Colonic mucosa (tissue), 4 donors: ENCODE results near the gene ZNF526. TPM values are rescaled to one million over a fixed set of nuclear protein-coding genes. Genes with fewer than 3 reads are reported as not detected.

Source experiments
- DNase-seq: peaks from one replicate; pipeline ENCODE4 v3.0.0-alpha.2; 2020
- H3K27ac ChIP-seq: fragments of 200-600 bp; one replicate; pipeline ENCODE4 v1.8.0; 2021
- H3K27me3 ChIP-seq: fragments of 200-600 bp; one replicate; pipeline ENCODE4 v1.8.0; 2021
- H3K36me3 ChIP-seq: fragments of 200-600 bp; one replicate; pipeline ENCODE4 v1.8.0; 2021
- H3K4me1 ChIP-seq: fragments of 200-600 bp; one replicate; pipeline ENCODE4 v1.8.0; 2021; ENCODE audit warnings: mild to moderate bottlenecking
- H3K4me3 ChIP-seq: fragments of 200-600 bp; one replicate; pipeline ENCODE4 v1.8.0; 2021
- H3K9ac ChIP-seq, 2 donors: one replicate each; pipeline ENCODE4 v1.7.0; 2013; ENCODE audit warnings: control low read depth in 2 of 2, low read depth in 2 of 2, low read length in 2 of 2
- H3K9me3 ChIP-seq: fragments of 200-600 bp; one replicate; pipeline ENCODE4 v1.8.0; 2021
- CTCF ChIP-seq: fragments of 200-600 bp; IDR thresholded peaks from one replicate; pipeline ENCODE4 v1.8.0; 2022; ENCODE audit warnings: antibody characterized with exemption, mild to moderate bottlenecking
- intact Hi-C: fragments of 100-400 bp; cut with DNase I; formaldehyde crosslinking; loops from one replicate; pipeline ENCODE4 v1.14.1; 2022
- total RNA-seq, 2 donors: library from RNA; stranded (reverse); fragmentation: NEBNext Ultra II Directional in 1 of 2; extraction: Animal tissue kit (Norgen Biotek cat#: 25700) in 1 of 2; gene quantifications; one replicate each; pipeline ENCODE4 v1.2.1, GENCODE V29; 2021
- donor health status: healthy.
- donor health status: DM: no; HTN: no; CAD: no.
- donor health status: DM: no; HTN: no; CAD: no.

ZNF526 gene
- total RNA-seq, result 10 to 100 TPM in 1 of 2 donors, 1 to 10 TPM in 1; 9.3 to 12.8 TPM

GRCh38 chr19:42219812-42220750, at the start of gene ZNF526:
Gene ZNF526, plus strand, starts transcription at chr19:42220312. Its CDS starts 4,092 bp downstream, at chr19:42224404.
- Histone ChIP-seq H3K36me3 (peaks cover 2% of the 10 kb centered on the region), H3K27me3 (no peaks in the 10 kb centered on the region), H3K4me1 (peaks cover 25% of the 10 kb centered on the region), H3K9me3 (no peaks in the 10 kb centered on the region), H3K27ac (peak within 1 kb of the TSS; percentile 86), H3K4me3 (peak within 1 kb of the TSS; percentile 65), H3K9ac (peak within 1 kb of the TSS; percentile 85 to 95)
- intact Hi-C loops, result no loop called here
- peak; percentile 98 for DNase-seq
- no peak for TF ChIP-seq CTCF

- DNase-seq, result no peak
- Histone ChIP-seq H3K27ac (no peak overlapping the region), H3K36me3 (no peaks in the 10 kb centered on the region), H3K4me1 (no peaks in the 10 kb centered on the region), H3K4me3 (no peak overlapping the region), H3K27me3 (peaks cover 13% of the 10 kb centered on the region), H3K9ac (no peak overlapping the region), H3K9me3 (no peaks in the 10 kb centered on the region)
- no peak for TF ChIP-seq CTCF
- intact Hi-C loops, result no loop called here
Measured at GRCh38 chr19:42170715-42171114, 49.4 kb upstream of the ZNF526 start.

- DNase-seq, result no peak
- TF ChIP-seq CTCF, result no peak
- Histone ChIP-seq H3K27me3 (peaks cover 21% of the 10 kb centered on the region), H3K4me3 (no peak overlapping the region), H3K9ac (no peak overlapping the region), H3K4me1 (no peaks in the 10 kb centered on the region), H3K27ac (no peak overlapping the region), H3K36me3 (no peaks in the 10 kb centered on the region), H3K9me3 (no peaks in the 10 kb centered on the region)
- intact Hi-C loops, result no loop called here
Measured at GRCh38 chr19:42172261-42172660, 47.9 kb upstream of the ZNF526 start.

GRCh38 chr19:42173695-42174094, 46.4 kb upstream of the ZNF526 start:
- no peak overlapping the region for H3K4me3 ChIP-seq
- intact Hi-C loops, result no loop called here
- peaks cover 33% of the 10 kb centered on the region for H3K27me3 ChIP-seq
- no peaks in the 10 kb centered on the region for H3K36me3 ChIP-seq
- DNase-seq, result no peak
- no peak overlapping the region for H3K9ac ChIP-seq
- no peaks in the 10 kb centered on the region for H3K9me3 ChIP-seq
- H3K27ac ChIP-seq, result no peak overlapping the region
- no peaks in the 10 kb centered on the region for H3K4me1 ChIP-seq
- TF ChIP-seq CTCF, result no peak

GRCh38 chr19:42174188-42174587, 45.9 kb upstream of the ZNF526 start:
- H3K4me1 ChIP-seq, result no peaks in the 10 kb centered on the region
- no peaks in the 10 kb centered on the region for H3K36me3 ChIP-seq
- H3K9ac ChIP-seq, result no peak overlapping the region
- no peak overlapping the region for H3K27ac ChIP-seq
- intact Hi-C loops, result no loop called here
- peaks cover 38% of the 10 kb centered on the region for H3K27me3 ChIP-seq
- DNase-seq, result no peak
- no peaks in the 10 kb centered on the region for H3K9me3 ChIP-seq
- no peak overlapping the region for H3K4me3 ChIP-seq
- no peak for TF ChIP-seq CTCF
